ENCODE results near the gene ZSWIM3. TPM values are rescaled to one million over a fixed set of nuclear protein-coding genes. Genes with fewer than 3 reads are reported as not detected.

The ZSWIM3 gene
- total RNA-seq, 1 experiment from 2014 or later: 6.4 TPM

GRCh38 chr20:45860560-45861220 is 3.3 kb downstream of the ZSWIM3 start:
- Mint-ChIP-seq H3K4me3 (ENCODE audit: unreplicated experiment) (no peak overlapping the region), H3K36me3 (ENCODE audit: insufficient read depth, unreplicated experiment) (peaks cover 28% of the 10 kb centered on the region), H3K27me3 (ENCODE audit: insufficient read depth, unreplicated experiment) (no peaks in the 10 kb centered on the region), H3K27ac (ENCODE audit: unreplicated experiment) (no peak overlapping the region), H3K4me1 (ENCODE audit: low read depth, unreplicated experiment) (peaks cover 17% of the 10 kb centered on the region), H3K9me3 (ENCODE audit: unreplicated experiment) (no peaks in the 10 kb centered on the region)
- no peak for TF ChIP-seq CTCF (IDR thresholded peaks at IDR 0.05; ENCODE audit: insufficient read depth in 1 of 2, low read depth in 1 of 2, low read length in 1 of 2, severe bottlenecking in 1 of 2, unreplicated experiment in 1 of 2)
- no TSS peak for BruUV-seq (replicated peaks)
- no peaks in the 10 kb centered on the region for H3K9me3 ChIP-seq
- H3K36me3 ChIP-seq (ENCODE audit: control insufficient read depth, insufficient read depth, low read length): no peaks in the 10 kb centered on the region
- ChIA-PET CTCF (interaction anchor here (0.7 to 1.2 kb wide), 2 partner anchors 20 to 109 kb away, joined by 3 read pairs; no protein-coding TSS in a partner anchor), POLR2A (interaction anchor here (0.6 to 0.9 kb wide), 2 partner anchors 20 to 39 kb away, joined by 5 to 7 read pairs; no protein-coding TSS in a partner anchor)
- H3K4me3 ChIP-seq (ENCODE audit: low read depth, low read length): no peak overlapping the region
- no peak for DNase-seq
- no peaks in the 10 kb centered on the region for H3K27me3 ChIP-seq (replicated peaks; ENCODE audit: control insufficient read depth, insufficient read depth, low read length)
- intact Hi-C loops (cut with micrococcal nuclease; ENCODE audit: unreplicated experiment): no loop called here
- peaks cover 23% of the 10 kb centered on the region for H3K4me1 ChIP-seq

- Histone ChIP-seq H3K36me3 (ENCODE audit: control insufficient read depth, insufficient read depth, low read length) (no peaks in the 10 kb centered on the region), H3K9me3 (no peaks in the 10 kb centered on the region), H3K27me3 (replicated peaks; ENCODE audit: control insufficient read depth, insufficient read depth, low read length) (no peaks in the 10 kb centered on the region), H3K4me1 (peaks cover 19% of the 10 kb centered on the region), H3K4me3 (ENCODE audit: low read depth, low read length) (no peak overlapping the region)
- no peak overlapping the region for H3K4me3 Mint-ChIP-seq (ENCODE audit: unreplicated experiment)
- intact Hi-C loops (cut with micrococcal nuclease; ENCODE audit: unreplicated experiment): no loop called here
- ChIA-PET CTCF (interaction anchor here (0.6 to 1.2 kb wide), 2 partner anchors 19 to 750 kb away, joined by 3 to 9 read pairs; no protein-coding TSS in a partner anchor), POLR2A (interaction anchor here (0.6 to 0.9 kb wide), 2 partner anchors 19 to 39 kb away, joined by 5 to 7 read pairs; no protein-coding TSS in a partner anchor)
- TF ChIP-seq CTCF (IDR thresholded peaks at IDR 0.05; ENCODE audit: insufficient read depth in 1 of 2, low read depth in 1 of 2, low read length in 1 of 2, severe bottlenecking in 1 of 2, unreplicated experiment in 1 of 2): no peak
- H3K27ac Mint-ChIP-seq (ENCODE audit: unreplicated experiment): no peak overlapping the region
- H3K27me3 Mint-ChIP-seq (ENCODE audit: insufficient read depth, unreplicated experiment): no peaks in the 10 kb centered on the region
- peaks cover 26% of the 10 kb centered on the region for H3K36me3 Mint-ChIP-seq (ENCODE audit: insufficient read depth, unreplicated experiment)
- H3K4me1 Mint-ChIP-seq (ENCODE audit: low read depth, unreplicated experiment): peaks cover 17% of the 10 kb centered on the region
- BruUV-seq (replicated peaks): no TSS peak
- no peaks in the 10 kb centered on the region for H3K9me3 Mint-ChIP-seq (ENCODE audit: unreplicated experiment)
- no peak for DNase-seq
These were observed 4.0 kb downstream of the ZSWIM3 start for GRCh38 chr20:45861221-45862075.
